B cell (primary cell): ENCODE results near the gene HAUS3. TPM values are rescaled to one million over a fixed set of nuclear protein-coding genes. Genes with fewer than 3 reads are reported as not detected.

ENCODE experiments used
- ATAC-seq: fragments of 200-7000 bp; cut with Tn5 transposase; one replicate; pipeline ENCODE4 v1.10.0; 2021; ENCODE audit warnings: low read depth, mild to moderate bottlenecking, moderate number of reproducible peaks, moderate library complexity
- CTCF ChIA-PET: fragments of 350-600 bp; sonication (Branson Sonifier 250); formaldehyde crosslinking; loops from one replicate; lab custom pipeline; 2021; ENCODE audit warnings: antibody characterized with exemption, inconsistent platforms; lab: Charles Lee
- POLR2A ChIA-PET: fragments of 350-600 bp; sonication (Branson Sonifier 250); formaldehyde crosslinking; loops from one replicate; lab custom pipeline; 2021; ENCODE audit warnings: antibody characterized with exemption; lab: Charles Lee
- DNase-seq: peaks from one replicate; pipeline ENCODE4 v3.0.0; 2013
- H2AFZ ChIP-seq: 2 replicates; pipeline ENCODE4 v1.6.1; 2012; ENCODE audit warnings: mild to moderate bottlenecking, low read depth, low read length; ENCODE audit not compliant: insufficient read depth, poor library complexity, severe bottlenecking
- H3K27ac ChIP-seq, 2 donors: 1 replicate in 1 of 2; 2 replicates in 1 of 2; pipeline ENCODE4 v1.5.1; 2012 to 2013; ENCODE audit warnings: low read length in 2 of 2, mild to moderate bottlenecking in 2 of 2, moderate library complexity in 1 of 2
- H3K27me3 ChIP-seq, 4 experiments: fragments of 200-600 bp in 1 of 4; sonication (generic) in 1 of 4; replicated peaks in 1 of 4; 1 replicate in 2 of 4; 2 replicates in 2 of 4; pipeline versions ENCODE4 v1.6.1 to v1.7.0; 2013 to 2016; ENCODE audit warnings: low read length in 3 of 4, mild to moderate bottlenecking in 2 of 4, mixed read lengths in 1 of 4, moderate library complexity in 1 of 4; ENCODE audit not compliant: insufficient read depth in 4 of 4, control insufficient read depth in 3 of 4; ENCODE audit errors: control extremely low read depth in 1 of 4
- H3K36me3 ChIP-seq, 2 experiments: replicated peaks in 1 of 2; 1 replicate in 1 of 2; 2 replicates in 1 of 2; pipeline versions ENCODE4 v1.6.1 to v1.7.1; 2013; ENCODE audit warnings: low read length in 1 of 2; ENCODE audit not compliant: insufficient read depth in 2 of 2, control insufficient read depth in 1 of 2; ENCODE audit errors: control extremely low read depth in 1 of 2, extremely low read depth in 1 of 2
- H3K4me1 ChIP-seq, 2 donors: fragments of 200-600 bp in 1 of 2; sonication (generic) in 1 of 2; 1 replicate in 1 of 2; 2 replicates in 1 of 2; pipeline versions ENCODE4 v1.5.1 to v1.6.1; 2013 to 2017; ENCODE audit warnings: low read length in 2 of 2; ENCODE audit not compliant: control insufficient read depth in 2 of 2, insufficient read depth in 2 of 2
- H3K4me2 ChIP-seq: replicated peaks from 2 replicates; pipeline ENCODE3; 2012; ENCODE audit warnings: mild to moderate bottlenecking, low read depth, low read length; ENCODE audit not compliant: poor library complexity, severe bottlenecking
- H3K4me3 ChIP-seq, 5 experiments: fragments of 200-600 bp in 1 of 5; sonication (generic) in 1 of 5; 1 replicate in 3 of 5; 2 replicates in 2 of 5; pipeline versions ENCODE4 v1.5.1 to v1.7.0; 2011 to 2016; ENCODE audit warnings: low read length in 4 of 5, mild to moderate bottlenecking in 4 of 5, low read depth in 2 of 5, control low read depth in 1 of 5, moderate library complexity in 1 of 5; ENCODE audit not compliant: insufficient read depth in 1 of 5; ENCODE audit errors: control extremely low read depth in 1 of 5, extremely low read depth in 1 of 5
- H3K79me2 ChIP-seq: fragments of 200-600 bp; sonication (generic); one replicate; pipeline ENCODE4 v1.6.0; 2016; ENCODE audit warnings: low read length; ENCODE audit not compliant: control insufficient read depth, insufficient read depth
- H3K9ac ChIP-seq: fragments of 200-600 bp; sonication (generic); 2 replicates; pipeline ENCODE4 v1.6.1; 2017; ENCODE audit warnings: mild to moderate bottlenecking, low read length, moderate library complexity
- H3K9me3 ChIP-seq, 3 donors: one replicate each; pipeline versions ENCODE4 v1.6.1 to v1.7.1; 2013; ENCODE audit warnings: low read length in 2 of 3; ENCODE audit not compliant: control insufficient read depth in 2 of 3, insufficient read depth in 1 of 3; ENCODE audit errors: control extremely low read depth in 1 of 3
- H4K20me1 ChIP-seq: 2 replicates; pipeline ENCODE4 v1.6.0; 2012; ENCODE audit warnings: mild to moderate bottlenecking, low read length; ENCODE audit not compliant: insufficient read depth, control insufficient read depth, poor library complexity, severe bottlenecking
- H3K27ac Mint-ChIP-seq: one replicate; pipeline ENCODE4 v1.8.0; 2021; ENCODE audit warnings: mixed read lengths
- H3K27me3 Mint-ChIP-seq: one replicate; pipeline ENCODE4 v1.8.0; 2021; ENCODE audit warnings: mixed read lengths
- H3K4me1 Mint-ChIP-seq: one replicate; pipeline ENCODE4 v1.8.0; 2021; ENCODE audit warnings: mixed read lengths
- H3K4me3 Mint-ChIP-seq: one replicate; pipeline ENCODE4 v1.8.0; 2021; ENCODE audit warnings: mixed read lengths
- H3K9me3 Mint-ChIP-seq: one replicate; pipeline ENCODE4 v1.8.0; 2022; ENCODE audit warnings: mixed read lengths; ENCODE audit not compliant: insufficient read depth
- EZH2 ChIP-seq: IDR thresholded peaks from 2 replicates; pipeline ENCODE4 v1.6.1; 2012; ENCODE audit warnings: borderline replicate concordance, low read depth, mild to moderate bottlenecking, moderate library complexity, low read length; ENCODE audit not compliant: insufficient read depth, poor library complexity, severe bottlenecking
- WGBS: methylation state at CpG from one replicate; pipeline ENCODE4 v1.1.5; 2013; ENCODE audit warnings: missing lambda C conversion rate; ENCODE audit not compliant: insufficient coverage; 5-methylcytosine and 5-hydroxymethylcytosine counted together
- intact Hi-C: fragments of 100-400 bp; cut with micrococcal nuclease; formaldehyde crosslinking; loops from one replicate; pipeline ENCODE4 v1.10.0; 2022
- polyA plus RNA-seq: library from polyadenylated mRNA; depleted of rRNA; stranded (reverse); fragments of >200 nt; gene quantifications from 2 replicates; pipeline ENCODE4 v1.2.3, GENCODE V29; 2012
- total RNA-seq, 2 donors: library from RNA; stranded (reverse); fragments of 120-200 nt in 1 of 2; gene quantifications; 1 replicate in 1 of 2; 2 replicates in 1 of 2; pipeline versions ENCODE4 v1.2.3 to v1.2.4, GENCODE V29; 2013 to 2022
- TF ChIP-seq, protein P1 (sequence below): fragments of 200-600 bp; IDR thresholded peaks from one replicate; pipeline ENCODE4 v1.8.0; 2022; ENCODE audit warnings: antibody characterized with exemption, mild to moderate bottlenecking

HAUS3 gene
- total and polyA plus RNA-seq, 2 donors (not counting 1 experiment from before 2014, with no cell fraction given), result 8.2 to 26.5 TPM

DNA sequence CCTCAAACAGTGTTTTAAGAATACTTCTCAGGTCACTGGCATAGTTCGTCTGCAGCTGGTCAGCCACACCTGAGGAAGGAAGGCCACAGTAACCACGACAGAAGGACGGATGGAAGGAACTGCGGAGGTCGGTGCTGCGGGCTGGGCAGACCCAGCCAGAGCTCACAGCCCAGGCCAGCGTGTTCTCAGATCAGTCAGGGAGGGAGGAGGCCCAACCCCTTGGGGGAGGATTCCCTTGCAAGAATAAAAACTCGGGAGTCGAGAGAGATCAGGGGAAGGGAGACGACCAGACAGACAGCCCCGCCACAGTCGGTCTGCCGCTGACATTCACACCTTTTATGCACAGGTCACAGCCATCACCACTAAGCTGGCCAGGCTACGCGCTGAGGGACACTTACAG, 31.3 kb upstream of the HAUS3 start:
- H3K27me3 ChIP-seq, result no peaks in the 10 kb centered on the region
- H3K9me3 Mint-ChIP-seq, result no peaks in the 10 kb centered on the region
- no peak for DNase-seq
- TF ChIP-seq, protein P1, sequence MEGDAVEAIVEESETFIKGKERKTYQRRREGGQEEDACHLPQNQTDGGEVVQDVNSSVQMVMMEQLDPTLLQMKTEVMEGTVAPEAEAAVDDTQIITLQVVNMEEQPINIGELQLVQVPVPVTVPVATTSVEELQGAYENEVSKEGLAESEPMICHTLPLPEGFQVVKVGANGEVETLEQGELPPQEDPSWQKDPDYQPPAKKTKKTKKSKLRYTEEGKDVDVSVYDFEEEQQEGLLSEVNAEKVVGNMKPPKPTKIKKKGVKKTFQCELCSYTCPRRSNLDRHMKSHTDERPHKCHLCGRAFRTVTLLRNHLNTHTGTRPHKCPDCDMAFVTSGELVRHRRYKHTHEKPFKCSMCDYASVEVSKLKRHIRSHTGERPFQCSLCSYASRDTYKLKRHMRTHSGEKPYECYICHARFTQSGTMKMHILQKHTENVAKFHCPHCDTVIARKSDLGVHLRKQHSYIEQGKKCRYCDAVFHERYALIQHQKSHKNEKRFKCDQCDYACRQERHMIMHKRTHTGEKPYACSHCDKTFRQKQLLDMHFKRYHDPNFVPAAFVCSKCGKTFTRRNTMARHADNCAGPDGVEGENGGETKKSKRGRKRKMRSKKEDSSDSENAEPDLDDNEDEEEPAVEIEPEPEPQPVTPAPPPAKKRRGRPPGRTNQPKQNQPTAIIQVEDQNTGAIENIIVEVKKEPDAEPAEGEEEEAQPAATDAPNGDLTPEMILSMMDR, result no peak
- TF ChIP-seq EZH2, result no peak
- intact Hi-C loops, result no loop called here
- no peaks in the 10 kb centered on the region for H3K27me3 Mint-ChIP-seq
- POLR2A ChIA-PET, result no interaction called here
- H3K4me1 Mint-ChIP-seq, result no peaks in the 10 kb centered on the region
- H3K36me3 ChIP-seq, result no peaks in the 10 kb centered on the region
- ATAC-seq, result no peak
- H3K79me2 ChIP-seq, result no peaks in the 10 kb centered on the region
- H3K4me1 ChIP-seq, result no peaks in the 10 kb centered on the region
- no peak overlapping the region for H3K4me3 Mint-ChIP-seq
- no peak overlapping the region for H3K27ac ChIP-seq
- WGBS, result 86% methylated on average over 15 of the region's 15 CpGs
- H3K4me3 ChIP-seq, result no peak overlapping the region
- H3K27ac Mint-ChIP-seq, result no peak overlapping the region
- H3K4me2 ChIP-seq, result no peak overlapping the region
- H3K9ac ChIP-seq, result no peak overlapping the region
- no peak overlapping the region for H2AFZ ChIP-seq
- CTCF ChIA-PET, result no interaction called here
- no peaks in the 10 kb centered on the region for H4K20me1 ChIP-seq
- H3K9me3 ChIP-seq, result no peaks in the 10 kb centered on the region

DNA sequence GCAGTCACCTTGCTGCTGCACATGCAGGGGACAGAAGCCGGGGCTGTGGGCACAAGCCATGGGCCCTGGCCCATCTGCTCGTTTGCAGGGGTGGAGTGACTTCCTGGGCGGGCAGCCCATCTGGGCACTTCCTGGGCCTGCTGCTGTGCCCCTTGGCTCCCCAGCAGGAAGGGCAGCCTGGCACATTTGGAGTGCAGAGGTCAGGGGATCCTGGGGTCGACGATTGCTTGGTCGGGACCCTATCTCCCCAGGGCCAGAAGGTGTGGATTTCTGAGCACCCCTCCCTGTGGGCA, 30.9 kb upstream of the HAUS3 start:
- Histone ChIP-seq H4K20me1 (no peaks in the 10 kb centered on the region), H3K9me3 (no peaks in the 10 kb centered on the region), H3K27ac (no peak overlapping the region), H3K9ac (no peak overlapping the region), H3K4me3 (no peak overlapping the region), H3K4me2 (no peak overlapping the region), H3K27me3 (no peaks in the 10 kb centered on the region), H3K4me1 (no peaks in the 10 kb centered on the region), H3K36me3 (no peaks in the 10 kb centered on the region), H3K79me2 (no peaks in the 10 kb centered on the region), H2AFZ (no peak overlapping the region)
- no peaks in the 10 kb centered on the region for H3K9me3 Mint-ChIP-seq
- no peak for ATAC-seq
- no peaks in the 10 kb centered on the region for H3K27me3 Mint-ChIP-seq
- no peak for TF ChIP-seq EZH2
- TF ChIP-seq, protein P1, result no peak
- intact Hi-C loops, result no loop called here
- ChIA-PET CTCF (no interaction called here), POLR2A (no interaction called here)
- H3K4me3 Mint-ChIP-seq, result no peak overlapping the region
- DNase-seq, result no peak
- 86% methylated on average over 6 of the region's 6 CpGs for WGBS
- no peaks in the 10 kb centered on the region for H3K4me1 Mint-ChIP-seq
- no peak overlapping the region for H3K27ac Mint-ChIP-seq
